Neural progenitor cell (in vitro differentiated cells): Measurements from ENCODE around the gene SAMD11. TPM values are rescaled to one million over a fixed set of nuclear protein-coding genes. Genes with fewer than 3 reads are reported as not detected.

ENCODE experiments used
- DNase-seq: peaks from one replicate; pipeline ENCODE4 v3.0.0-alpha.2; 2016; ENCODE audit warnings: low spot score
- H2AFZ ChIP-seq: fragments of 200-600 bp; sonication (generic); replicated peaks from 2 replicates; pipeline ENCODE4 v1.6.1; 2016; ENCODE audit warnings: antibody characterized with exemption
- H3F3A ChIP-seq: fragments of 200-600 bp; sonication (generic); 2 replicates; pipeline ENCODE4 v1.6.1; 2016; ENCODE audit warnings: antibody characterized with exemption, low read depth
- H3K27ac ChIP-seq: fragments of 200-600 bp; sonication (generic); 2 replicates; pipeline ENCODE4 v1.5.1; 2016; ENCODE audit warnings: mild to moderate bottlenecking
- H3K27me3 ChIP-seq: fragments of 200-600 bp; sonication (generic); 2 replicates; pipeline ENCODE4 v1.6.1; 2016; ENCODE audit warnings: mild to moderate bottlenecking, moderate library complexity
- H3K36me3 ChIP-seq: fragments of 200-600 bp; sonication (generic); 2 replicates; pipeline ENCODE4 v1.5.1; 2016
- H3K4me1 ChIP-seq: fragments of 200-600 bp; sonication (generic); 2 replicates; pipeline ENCODE4 v1.6.1; 2016; ENCODE audit warnings: mixed run types
- H3K4me2 ChIP-seq: fragments of 200-600 bp; sonication (generic); 2 replicates; pipeline ENCODE4 v1.6.1; 2016
- H3K4me3 ChIP-seq: fragments of 200-600 bp; sonication (generic); 2 replicates; pipeline ENCODE4 v1.5.1; 2016
- H3K79me2 ChIP-seq: fragments of 200-600 bp; sonication (generic); 2 replicates; pipeline ENCODE4 v1.6.1; 2016; ENCODE audit warnings: low read depth
- H3K9ac ChIP-seq: fragments of 200-600 bp; sonication (generic); 2 replicates; pipeline ENCODE4 v1.6.1; 2016
- H3K9me3 ChIP-seq: fragments of 200-600 bp; sonication (generic); 2 replicates; pipeline ENCODE4 v1.5.1; 2016; ENCODE audit warnings: low read depth
- H4K20me1 ChIP-seq: fragments of 200-600 bp; sonication (generic); 2 replicates; pipeline ENCODE4 v1.6.1; 2016; ENCODE audit warnings: low read depth
- H3K27ac Mint-ChIP-seq: 3 replicates; pipeline ENCODE4 v1.8.0; 2021; ENCODE audit warnings: mixed read lengths
- H3K27me3 Mint-ChIP-seq: 2 replicates; pipeline ENCODE4 v1.8.0; 2022; ENCODE audit warnings: low read depth, mild to moderate bottlenecking, inconsistent platforms, moderate library complexity, mixed read lengths; ENCODE audit not compliant: insufficient read depth
- H3K36me3 Mint-ChIP-seq: 3 replicates; pipeline ENCODE4 v1.8.0; 2021; ENCODE audit warnings: mixed read lengths
- H3K4me1 Mint-ChIP-seq: 3 replicates; pipeline ENCODE4 v1.8.0; 2021; ENCODE audit warnings: mixed read lengths
- H3K4me3 Mint-ChIP-seq: 3 replicates; pipeline ENCODE4 v1.8.0; 2021; ENCODE audit warnings: mild to moderate bottlenecking, moderate library complexity, mixed read lengths
- H3K9me3 Mint-ChIP-seq: 3 replicates; pipeline ENCODE4 v1.8.0; 2020; ENCODE audit warnings: mixed read lengths
- CTCF ChIP-seq: fragments of 200-600 bp; sonication (generic); IDR thresholded peaks from 2 replicates; pipeline ENCODE4 v1.5.1; 2017; ENCODE audit warnings: antibody characterized with exemption, mild to moderate bottlenecking
- EZH2 ChIP-seq: fragments of 200-600 bp; sonication (generic); IDR thresholded peaks from 2 replicates; pipeline ENCODE4 v1.6.1; 2017; ENCODE audit warnings: antibody characterized with exemption, mild to moderate bottlenecking, moderate library complexity
- EZH2phosphoT487 ChIP-seq: fragments of 200-600 bp; sonication (generic); IDR thresholded peaks from 2 replicates; pipeline ENCODE4 v1.6.1; 2017; ENCODE audit warnings: antibody characterized with exemption
- total RNA-seq: library from RNA; depleted of rRNA; stranded (reverse); fragments of >200 nt; gene quantifications from 2 replicates; pipeline ENCODE4 v1.2.3, GENCODE V29; 2015; ENCODE audit warnings: low replicate concordance

Gene SAMD11
- total RNA-seq, 1 donor from 2014 or later: not detected

DNA sequence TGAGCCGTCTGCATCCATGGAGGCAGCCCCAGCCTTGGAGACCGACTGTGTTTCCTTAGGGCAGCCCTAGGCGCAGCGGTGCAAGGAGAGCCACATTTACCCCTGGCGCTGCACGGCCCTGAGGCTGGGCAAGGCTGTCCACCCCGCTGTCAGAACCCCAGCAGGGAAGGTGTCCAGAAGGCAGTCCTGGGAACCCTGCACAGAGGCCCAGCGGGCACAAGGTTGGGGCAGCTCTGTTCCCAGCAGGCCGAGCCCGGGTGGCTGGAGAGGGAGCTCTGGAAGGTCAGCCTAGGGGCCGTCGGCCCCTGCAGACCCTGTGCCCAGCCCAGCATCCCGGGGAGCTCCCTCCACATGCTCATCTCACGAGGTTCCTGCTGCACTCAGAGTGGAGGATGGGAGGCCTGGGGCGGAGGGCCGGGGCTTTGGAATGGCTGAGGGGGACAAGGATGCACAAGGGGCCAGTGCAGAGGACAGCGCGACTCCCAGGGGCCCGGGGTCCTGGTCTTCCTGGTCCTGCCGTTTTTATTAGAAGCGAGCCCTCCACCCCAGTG, 19.9 kb upstream of the SAMD11 start:
- H3F3A ChIP-seq: peaks cover 5% of the 10 kb centered on the region
- no peaks in the 10 kb centered on the region for H3K9me3 ChIP-seq
- H2AFZ ChIP-seq: no peak overlapping the region
- peaks cover 94% of the 10 kb centered on the region for H3K27me3 ChIP-seq
- Mint-ChIP-seq H3K27me3 (peaks cover 31% of the 10 kb centered on the region), H3K4me1 (peaks cover 13% of the 10 kb centered on the region), H3K4me3 (peak overlapping the region; percentile 53), H3K36me3 (peaks cover 2% of the 10 kb centered on the region), H3K27ac (no peak overlapping the region), H3K9me3 (peaks cover 6% of the 10 kb centered on the region)
- H3K4me3 ChIP-seq: peak overlapping the region; percentile 46
- H4K20me1 ChIP-seq: no peaks in the 10 kb centered on the region
- peak; percentile 1 for DNase-seq
- H3K36me3 ChIP-seq: no peaks in the 10 kb centered on the region
- no peak overlapping the region for H3K9ac ChIP-seq
- no peak for TF ChIP-seq EZH2phosphoT487
- no peak for TF ChIP-seq CTCF
- TF ChIP-seq EZH2: no peak
- H3K27ac ChIP-seq: no peak overlapping the region
- H3K4me2 ChIP-seq: peak overlapping the region; percentile 56
- H3K79me2 ChIP-seq: no peaks in the 10 kb centered on the region
- no peaks in the 10 kb centered on the region for H3K4me1 ChIP-seq

GRCh38 chr1:904310-904950, 19.3 kb upstream of the SAMD11 start:
- Histone ChIP-seq H3K4me2 (peak overlapping the region; percentile 56), H3K4me1 (no peaks in the 10 kb centered on the region), H3K9ac (no peak overlapping the region), H2AFZ (no peak overlapping the region), H3K27me3 (peaks cover 88% of the 10 kb centered on the region), H3K79me2 (no peaks in the 10 kb centered on the region), H3K36me3 (no peaks in the 10 kb centered on the region), H3K27ac (no peak overlapping the region), H3F3A (peaks cover 5% of the 10 kb centered on the region), H4K20me1 (no peaks in the 10 kb centered on the region), H3K9me3 (no peaks in the 10 kb centered on the region), H3K4me3 (peak overlapping the region; percentile 46)
- Mint-ChIP-seq H3K36me3 (peaks cover 2% of the 10 kb centered on the region), H3K27me3 (peaks cover 31% of the 10 kb centered on the region), H3K9me3 (peaks cover 6% of the 10 kb centered on the region), H3K4me1 (peaks cover 13% of the 10 kb centered on the region), H3K4me3 (peak overlapping the region; percentile 85), H3K27ac (no peak overlapping the region)
- peak; percentile 73 for TF ChIP-seq EZH2phosphoT487
- peak; percentile 84 for TF ChIP-seq CTCF
- TF ChIP-seq EZH2: peak; percentile 31
- peak; percentile 87 for DNase-seq

GRCh38 chr1:905071-905749, 18.5 kb upstream of the SAMD11 start:
- Histone ChIP-seq H3K4me1 (no peaks in the 10 kb centered on the region), H3K9ac (no peak overlapping the region), H4K20me1 (no peaks in the 10 kb centered on the region), H3K27me3 (peaks cover 81% of the 10 kb centered on the region), H3K9me3 (no peaks in the 10 kb centered on the region), H3F3A (peaks cover 5% of the 10 kb centered on the region), H3K27ac (no peak overlapping the region), H3K79me2 (no peaks in the 10 kb centered on the region), H3K4me3 (peak overlapping the region; percentile 46), H3K4me2 (peak overlapping the region; percentile 56), H2AFZ (no peak overlapping the region), H3K36me3 (no peaks in the 10 kb centered on the region)
- peaks cover 27% of the 10 kb centered on the region for H3K27me3 Mint-ChIP-seq
- no peak overlapping the region for H3K27ac Mint-ChIP-seq
- TF ChIP-seq CTCF (no peak), EZH2phosphoT487 (peak; percentile 90), EZH2 (peak; percentile 89)
- H3K36me3 Mint-ChIP-seq: peaks cover 2% of the 10 kb centered on the region
- peaks cover 13% of the 10 kb centered on the region for H3K4me1 Mint-ChIP-seq
- peak; percentile 37 for DNase-seq
- H3K4me3 Mint-ChIP-seq: peak overlapping the region; percentile 85
- peaks cover 6% of the 10 kb centered on the region for H3K9me3 Mint-ChIP-seq
